Measurements from ENCODE around the gene UNC5A.

- TF ChIP-seq CTCF (IDR thresholded peaks at IDR 0.05), result no peak
- no peak for TF ChIP-seq POLR2A (IDR thresholded peaks at IDR 0.05)
Measured at GRCh38 chr5:176906126-176906525, 95.8 kb downstream of the UNC5A start.

Data from heart left ventricle (tissue), 13 donors.